HUDEP-2 (cell line): ENCODE results near the gene CD244.
"Not testable (repeated sequence)": the region's sequence is repeated elsewhere in the genome, so short reads cannot be mapped to it uniquely, and the experiment has no call there.

ENCODE experiments used
- DNase-seq, 76 experiments: peaks; one replicate each; lab custom pipeline; 2025; ENCODE audit not compliant: unreplicated experiment in 76 of 76; lab: John Stamatoyannopoulos, UW

The CD244 gene

GRCh38 chr1:160789051-160789701 is 73.5 kb downstream of the CD244 start:
- DNase-seq, result no peak

GRCh38 chr1:160782988-160783765 is 79.5 kb downstream of the CD244 start:
- not testable (repeated sequence) for DNase-seq

GRCh38 chr1:160781914-160782689 is 80.6 kb downstream of the CD244 start:
- no peak for DNase-seq

DNA sequence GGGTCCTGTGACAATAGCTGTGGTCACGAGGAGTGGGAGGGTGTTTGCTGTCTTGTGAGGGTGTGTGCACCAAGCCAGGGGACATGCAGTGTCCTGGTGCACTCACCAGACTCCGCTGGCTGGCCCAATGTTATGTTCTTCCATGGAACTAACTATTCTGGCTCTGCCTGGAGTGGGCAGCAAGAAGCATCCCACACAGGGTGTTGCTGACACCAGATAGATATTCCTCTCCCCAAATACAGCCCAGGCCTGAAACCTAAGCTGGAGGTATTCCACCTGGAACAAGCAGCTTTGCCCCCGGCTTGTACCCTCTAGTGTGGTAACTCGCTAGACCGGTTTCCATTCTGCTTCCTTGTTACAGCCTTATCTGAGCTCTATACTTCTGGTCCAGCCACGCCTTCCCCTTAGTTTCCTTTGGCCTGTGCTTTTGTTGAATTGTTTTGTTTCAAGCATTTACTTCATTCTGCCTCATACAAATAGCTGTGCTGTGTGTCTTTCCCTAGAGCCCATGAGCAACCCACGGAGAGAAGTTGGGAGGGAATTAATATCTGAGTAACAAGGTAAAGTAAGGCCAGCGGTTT is 81.4 kb downstream of the CD244 start:
- no peak for DNase-seq

GRCh38 chr1:160780398-160780755 is 82.3 kb downstream of the CD244 start:
- DNase-seq, result no peak
